ENCODE results near the gene SGMS1. TPM values are rescaled to one million over a fixed set of nuclear protein-coding genes. Genes with fewer than 3 reads are reported as not detected.
"Not testable (repeated sequence)": the region's sequence is repeated elsewhere in the genome, so short reads cannot be mapped to it uniquely, and the experiment has no call there.

Gene SGMS1
- total and polyA plus RNA-seq, 2 experiments from 2014 or later = 15.0 to 34.7 TPM

DNA sequence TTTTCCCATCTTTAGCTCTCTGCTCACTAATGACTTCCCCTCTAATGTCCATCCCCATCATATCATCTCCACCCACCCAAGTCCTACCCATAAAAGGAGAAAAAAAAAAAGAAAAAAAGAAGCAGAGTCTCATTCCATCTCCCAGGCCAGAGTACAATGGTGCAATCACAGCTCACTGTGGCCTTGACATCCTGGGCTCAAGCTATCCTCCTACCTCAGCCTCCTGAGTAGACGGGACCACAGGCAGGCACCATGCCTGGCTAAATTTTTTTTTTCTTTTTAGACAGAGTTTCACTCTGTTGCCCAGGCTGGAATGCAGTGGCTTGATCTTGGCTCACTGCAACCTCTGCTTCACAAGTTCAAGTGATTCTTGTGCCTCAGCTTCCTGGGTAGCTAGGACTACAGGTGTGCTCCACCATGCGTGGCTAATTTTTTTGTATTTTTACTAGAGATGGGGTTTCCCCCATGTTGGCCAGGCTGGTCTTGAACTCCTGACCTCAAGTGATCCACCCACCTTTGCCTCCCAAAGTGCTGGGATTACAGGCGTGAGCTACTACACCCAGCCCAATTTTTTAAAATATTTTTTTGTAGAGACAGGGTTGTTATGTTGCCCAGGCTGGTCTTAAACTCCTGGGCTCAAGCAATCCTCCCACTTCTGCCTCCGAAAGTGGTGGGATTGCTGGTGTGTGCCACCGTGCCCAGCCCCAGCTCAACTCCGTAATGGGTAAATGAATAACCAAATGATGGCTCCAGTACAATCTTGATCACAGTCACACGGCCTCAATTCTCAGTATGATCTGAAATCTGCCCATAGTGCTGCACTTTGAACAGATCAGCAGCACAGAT is 24.6 kb upstream of the SGMS1 start:
- Mint-ChIP-seq H3K4me3 (no peak overlapping the region), H3K9me3 (no peaks in the 10 kb centered on the region; the same call in 2 of the 3 replicates), H3K27me3 (ENCODE audit: insufficient read depth, low read depth, poor library complexity) (peaks cover 3% of the 10 kb centered on the region), H3K4me1 (peaks cover 3% of the 10 kb centered on the region; the same call in 2 of the 3 replicates), H3K27ac (no peak overlapping the region; the same call in 1 of the 2 replicates), H3K36me3 (ENCODE audit: low read depth) (no peaks in the 10 kb centered on the region)
- no peak overlapping the region for H3K4me3 ChIP-seq
- TF ChIP-seq, protein P1, sequence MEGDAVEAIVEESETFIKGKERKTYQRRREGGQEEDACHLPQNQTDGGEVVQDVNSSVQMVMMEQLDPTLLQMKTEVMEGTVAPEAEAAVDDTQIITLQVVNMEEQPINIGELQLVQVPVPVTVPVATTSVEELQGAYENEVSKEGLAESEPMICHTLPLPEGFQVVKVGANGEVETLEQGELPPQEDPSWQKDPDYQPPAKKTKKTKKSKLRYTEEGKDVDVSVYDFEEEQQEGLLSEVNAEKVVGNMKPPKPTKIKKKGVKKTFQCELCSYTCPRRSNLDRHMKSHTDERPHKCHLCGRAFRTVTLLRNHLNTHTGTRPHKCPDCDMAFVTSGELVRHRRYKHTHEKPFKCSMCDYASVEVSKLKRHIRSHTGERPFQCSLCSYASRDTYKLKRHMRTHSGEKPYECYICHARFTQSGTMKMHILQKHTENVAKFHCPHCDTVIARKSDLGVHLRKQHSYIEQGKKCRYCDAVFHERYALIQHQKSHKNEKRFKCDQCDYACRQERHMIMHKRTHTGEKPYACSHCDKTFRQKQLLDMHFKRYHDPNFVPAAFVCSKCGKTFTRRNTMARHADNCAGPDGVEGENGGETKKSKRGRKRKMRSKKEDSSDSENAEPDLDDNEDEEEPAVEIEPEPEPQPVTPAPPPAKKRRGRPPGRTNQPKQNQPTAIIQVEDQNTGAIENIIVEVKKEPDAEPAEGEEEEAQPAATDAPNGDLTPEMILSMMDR (conservative IDR thresholded peaks at IDR 0.05; ENCODE audit: low read depth in 2 of 2) = no peak
- TF ChIP-seq EZH2phosphoT487 (IDR thresholded peaks at IDR 0.05; ENCODE audit: unreplicated experiment) (no peak), POLR2AphosphoS5 (IDR thresholded peaks at IDR 0.05; ENCODE audit: low read depth) (no peak), EZH2 (IDR thresholded peaks at IDR 0.05; ENCODE audit: low read depth, unreplicated experiment) (no peak), JUNB (IDR thresholded peaks at IDR 0.05; ENCODE audit: unreplicated experiment) (no peak), ZNF114 (CRISPR knock-in tag; IDR thresholded peaks at IDR 0.05) (no peak), STAT1 (IDR thresholded peaks at IDR 0.05; ENCODE audit: unreplicated experiment) (no peak), NANOG (IDR thresholded peaks at IDR 0.05; ENCODE audit: borderline replicate concordance) (no peak)
- TF ChIP-seq, protein P2, sequence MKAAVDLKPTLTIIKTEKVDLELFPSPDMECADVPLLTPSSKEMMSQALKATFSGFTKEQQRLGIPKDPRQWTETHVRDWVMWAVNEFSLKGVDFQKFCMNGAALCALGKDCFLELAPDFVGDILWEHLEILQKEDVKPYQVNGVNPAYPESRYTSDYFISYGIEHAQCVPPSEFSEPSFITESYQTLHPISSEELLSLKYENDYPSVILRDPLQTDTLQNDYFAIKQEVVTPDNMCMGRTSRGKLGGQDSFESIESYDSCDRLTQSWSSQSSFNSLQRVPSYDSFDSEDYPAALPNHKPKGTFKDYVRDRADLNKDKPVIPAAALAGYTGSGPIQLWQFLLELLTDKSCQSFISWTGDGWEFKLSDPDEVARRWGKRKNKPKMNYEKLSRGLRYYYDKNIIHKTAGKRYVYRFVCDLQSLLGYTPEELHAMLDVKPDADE (IDR thresholded peaks at IDR 0.05) = no peak
- H3F3A ChIP-seq (replicated peaks; ENCODE audit: low read depth) = no peaks in the 10 kb centered on the region
- H3K36me3 ChIP-seq (ENCODE audit: insufficient read depth) = no peaks in the 10 kb centered on the region
- ATAC-seq = no peak
- no peaks in the 10 kb centered on the region for H3K27me3 ChIP-seq (ENCODE audit: insufficient read depth)
- peak overlapping the region; percentile 45; the same call in 1 of the 2 replicates for H2AFZ ChIP-seq
- no peak overlapping the region for H3K4me2 ChIP-seq
- DNase-seq (ENCODE audit: low spot score) = no peak
- H3K27ac ChIP-seq (ENCODE audit: low read depth) = no peak overlapping the region
- no peaks in the 10 kb centered on the region for H3K4me1 ChIP-seq (ENCODE audit: insufficient read depth)
- H4K20me1 ChIP-seq (replicated peaks; ENCODE audit: insufficient read depth) = no peaks in the 10 kb centered on the region
- H3K9me2 ChIP-seq (ENCODE audit: insufficient read depth) = no peaks in the 10 kb centered on the region
- H3K79me2 ChIP-seq (replicated peaks; ENCODE audit: insufficient read depth) = no peaks in the 10 kb centered on the region

DNA sequence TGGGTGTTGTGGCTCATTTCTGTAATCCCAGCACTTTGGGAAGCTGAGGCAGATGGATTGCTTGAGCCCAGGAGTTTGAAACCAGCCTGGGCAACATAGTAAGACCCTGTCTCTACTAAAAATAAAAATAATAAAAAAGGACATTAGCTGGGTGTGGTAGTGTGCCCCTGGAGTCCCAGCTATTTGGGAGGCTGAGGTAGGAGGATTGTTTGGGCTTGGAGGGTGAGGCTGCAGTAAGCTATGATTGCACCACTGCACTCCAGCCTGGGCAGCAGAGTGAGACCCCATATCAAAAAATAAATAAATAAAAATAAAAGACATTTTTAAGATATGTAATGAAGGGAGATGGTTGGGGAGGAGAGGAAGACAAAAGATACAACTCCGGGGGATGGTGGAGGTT is 23.6 kb upstream of the SGMS1 start:
- not testable (repeated sequence) for H3K79me2 ChIP-seq (replicated peaks; ENCODE audit: insufficient read depth); H3K27ac Mint-ChIP-seq; H2AFZ ChIP-seq; H3F3A ChIP-seq (replicated peaks; ENCODE audit: low read depth); H3K4me1 ChIP-seq (ENCODE audit: insufficient read depth); ATAC-seq; H3K4me2 ChIP-seq; H3K4me1 Mint-ChIP-seq; H3K4me3 Mint-ChIP-seq; H3K4me3 ChIP-seq; H3K27me3 Mint-ChIP-seq (ENCODE audit: insufficient read depth, low read depth, poor library complexity); H3K9me2 ChIP-seq (ENCODE audit: insufficient read depth); DNase-seq (ENCODE audit: low spot score); H3K9me3 Mint-ChIP-seq; H4K20me1 ChIP-seq (replicated peaks; ENCODE audit: insufficient read depth); H3K27me3 ChIP-seq (ENCODE audit: insufficient read depth); H3K27ac ChIP-seq (ENCODE audit: low read depth); H3K36me3 Mint-ChIP-seq (ENCODE audit: low read depth); H3K36me3 ChIP-seq (ENCODE audit: insufficient read depth)
